Measurements from ENCODE around the gene BRME1.

DNA sequence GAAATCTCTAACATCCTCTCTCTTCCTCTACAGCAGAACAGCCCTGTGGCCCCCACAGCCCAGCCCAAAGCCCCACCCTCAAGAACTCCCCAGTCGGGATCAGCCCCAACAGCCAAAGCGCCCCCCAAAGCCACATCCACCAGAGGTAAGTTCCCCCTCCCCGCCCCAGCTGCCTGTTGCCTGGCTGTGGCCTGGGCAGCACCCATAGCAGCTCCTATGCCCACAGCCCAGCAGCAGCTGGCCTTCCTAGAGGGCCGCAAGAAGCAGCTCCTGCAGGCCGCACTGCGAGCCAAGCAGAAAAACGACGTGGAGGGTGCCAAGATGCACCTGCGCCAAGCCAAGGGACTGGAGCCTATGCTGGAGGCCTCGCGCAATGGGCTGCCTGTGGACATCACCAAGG is 14.6 kb upstream of the BRME1 start:
- TF ChIP-seq POLR2A (IDR thresholded peaks at IDR 0.05): no peak
- no peak for TF ChIP-seq CTCF (IDR thresholded peaks at IDR 0.05)
- TF ChIP-seq EP300 (IDR thresholded peaks at IDR 0.05): no peak

All from upper lobe of left lung (tissue), 4 donors.